HepG2 (cell line): ENCODE measurements around the gene AMZ1. TPM values are rescaled to one million over a fixed set of nuclear protein-coding genes. Genes with fewer than 3 reads are reported as not detected.

ENCODE experiments used
- CAMTA2 ChIP-seq: sonication (generic); formaldehyde crosslinking; IDR thresholded peaks from 2 replicates; pipeline ENCODE4 v1.4.0; 2020; ENCODE audit warnings: mild to moderate bottlenecking, missing genetic modification reagents, borderline replicate concordance
- CREM ChIP-seq, 2 experiments: sonication (generic) in 1 of 2; formaldehyde crosslinking in 1 of 2; IDR thresholded peaks; 2 replicates each; pipeline versions ENCODE4 v1.4.0 to v1.6.1; 2016 to 2020; ENCODE audit warnings: antibody characterized with exemption in 1 of 2, mild to moderate bottlenecking in 1 of 2, missing genetic modification reagents in 1 of 2
- FLYWCH1 ChIP-seq: sonication (generic); formaldehyde crosslinking; IDR thresholded peaks from 2 replicates; pipeline ENCODE4 v1.8.1; 2023; ENCODE audit warnings: mild to moderate bottlenecking, missing genetic modification reagents
- FOXP4 ChIP-seq: sonication (generic); formaldehyde crosslinking; IDR thresholded peaks from 2 replicates; pipeline ENCODE4 v1.4.0; 2020; ENCODE audit warnings: missing genetic modification reagents
- PHF20 ChIP-seq: sonication (generic); formaldehyde crosslinking; IDR thresholded peaks from 2 replicates; pipeline ENCODE4 v1.5.0; 2020; ENCODE audit warnings: mild to moderate bottlenecking, missing genetic modification reagents
- RERE ChIP-seq: IDR thresholded peaks from 2 replicates; pipeline ENCODE4 v1.6.1; 2016; ENCODE audit warnings: low read depth, missing genetic modification reagents, missing compliant biosample characterization
- SATB2 ChIP-seq: sonication (generic); formaldehyde crosslinking; IDR thresholded peaks from 2 replicates; pipeline ENCODE4 v1.5.0; 2020; ENCODE audit warnings: missing genetic modification reagents
- SMYD3 ChIP-seq: sonication (generic); formaldehyde crosslinking; IDR thresholded peaks from 2 replicates; pipeline ENCODE4 v1.8.1; 2023; ENCODE audit warnings: mild to moderate bottlenecking, missing genetic modification reagents
- STAG1 ChIP-seq: sonication (generic); formaldehyde crosslinking; IDR thresholded peaks from 2 replicates; pipeline ENCODE4 v1.4.0; 2020; ENCODE audit warnings: missing genetic modification reagents
- ZBTB21 ChIP-seq: sonication (generic); formaldehyde crosslinking; IDR thresholded peaks from 2 replicates; pipeline ENCODE4 v1.4.0; 2020; ENCODE audit warnings: missing genetic modification reagents
- ZNF12 ChIP-seq: sonication (generic); formaldehyde crosslinking; IDR thresholded peaks from 2 replicates; pipeline ENCODE4 v1.5.0; 2020; ENCODE audit warnings: missing genetic modification reagents
- ZNF251 ChIP-seq: sonication (generic); formaldehyde crosslinking; IDR thresholded peaks from 2 replicates; pipeline ENCODE4 v1.9.0; 2021; ENCODE audit warnings: mild to moderate bottlenecking, missing genetic modification reagents
- ZNF343 ChIP-seq: sonication (generic); formaldehyde crosslinking; IDR thresholded peaks from 2 replicates; pipeline ENCODE4 v1.4.0; 2020; ENCODE audit warnings: mild to moderate bottlenecking, missing genetic modification reagents
- ZNF530 ChIP-seq: sonication (generic); formaldehyde crosslinking; IDR thresholded peaks from 2 replicates; pipeline ENCODE4 v1.5.0; 2020; ENCODE audit warnings: low read depth, mild to moderate bottlenecking, missing genetic modification reagents
- ZNF564 ChIP-seq: sonication (generic); formaldehyde crosslinking; IDR thresholded peaks from 2 replicates; pipeline ENCODE4 v1.8.1; 2023; ENCODE audit warnings: mild to moderate bottlenecking, missing genetic modification reagents
- ZNF761 ChIP-seq: sonication (generic); formaldehyde crosslinking; conservative IDR thresholded peaks from 2 replicates; pipeline ENCODE4 v1.4.0; 2020; ENCODE audit warnings: mild to moderate bottlenecking, missing genetic modification reagents
- ZNF768 ChIP-seq: sonication (generic); formaldehyde crosslinking; IDR thresholded peaks from 2 replicates; pipeline ENCODE4 v1.4.0; 2020; ENCODE audit warnings: missing genetic modification reagents
- polyA plus RNA-seq, 8 experiments: library from polyadenylated mRNA; depleted of rRNA in 3 of 8; stranded (reverse) in 7 of 8; unstranded in 1 of 8; fragments of >200 nt; fragmentation: Illumina TruSeq in 4 of 8; extraction: Trizol in 4 of 8; gene quantifications; 2 replicates each; pipeline versions ENCODE4 v1.2.1 to v1.2.3, GENCODE V29; 2011 to 2016; ENCODE audit warnings: low read depth in 4 of 8, missing spikeins in 1 of 8, mixed read lengths in 1 of 8; ENCODE audit not compliant: insufficient read depth in 1 of 8
- total RNA-seq, 5 experiments: library from RNA; depleted of rRNA; stranded (reverse); fragments of >200 nt; fragmentation: Illumina TruSeq; extraction: Trizol; gene quantifications; 2 replicates each; pipeline ENCODE4 v1.2.3, GENCODE V29; 2016; ENCODE audit warnings: low read depth in 1 of 5
- TF ChIP-seq, protein P1 (sequence below): sonication (generic); formaldehyde crosslinking; IDR thresholded peaks from 2 replicates; pipeline ENCODE4 v1.4.0; 2020; ENCODE audit warnings: mild to moderate bottlenecking, missing genetic modification reagents
- TF ChIP-seq, protein P2 (sequence below): sonication (generic); formaldehyde crosslinking; IDR thresholded peaks from 2 replicates; pipeline ENCODE4 v1.4.0; 2020; ENCODE audit warnings: low read depth, mild to moderate bottlenecking, missing genetic modification reagents

AMZ1 gene
- total and polyA plus RNA-seq, 2 of the 13 experiments (the other 11 are each of a cell fraction or from before 2014, with no cell fraction given): 0.03 TPM; not detected in 1

GRCh38 chr7:2663121-2663886, 24.7 kb upstream of the AMZ1 start (continued):
- peak; percentile 82 for TF ChIP-seq RERE
- peak; percentile 89; the same call in 1 of the 2 replicates for TF ChIP-seq FLYWCH1 (CRISPR knock-in tag)
- peak; percentile 57; the same call in 1 of the 2 replicates for TF ChIP-seq SATB2
- no peak; the same call in 1 of the 2 replicates for TF ChIP-seq ZNF12 (CRISPR knock-in tag)
- TF ChIP-seq ZBTB21 (CRISPR knock-in tag): 0 out of 2 replicates have a peak, but pooled peaks have one; percentile 30
- 0 out of 2 replicates have a peak, but pooled peaks have one; percentile 81 for TF ChIP-seq ZNF251 (CRISPR knock-in tag)
- TF ChIP-seq STAG1 (CRISPR knock-in tag): peak; percentile 32; the same call in 1 of the 2 replicates
- TF ChIP-seq, protein P1, sequence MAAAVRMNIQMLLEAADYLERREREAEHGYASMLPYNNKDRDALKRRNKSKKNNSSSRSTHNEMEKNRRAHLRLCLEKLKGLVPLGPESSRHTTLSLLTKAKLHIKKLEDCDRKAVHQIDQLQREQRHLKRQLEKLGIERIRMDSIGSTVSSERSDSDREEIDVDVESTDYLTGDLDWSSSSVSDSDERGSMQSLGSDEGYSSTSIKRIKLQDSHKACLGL: peak; percentile 85
- 0 out of 2 replicates have a peak, but pooled peaks have one; percentile 58 for TF ChIP-seq ZNF530
- no peak for TF ChIP-seq CREM (IDR thresholded peaks at IDR 0.05)
- no peak for TF ChIP-seq CREM (CRISPR knock-in tag; IDR thresholded peaks at IDR 0.05)
- no peak for TF ChIP-seq ZNF768
- peak; percentile 79; the same call in 1 of the 2 replicates for TF ChIP-seq ZNF564 (CRISPR knock-in tag)
- TF ChIP-seq ZNF343 (CRISPR knock-in tag): peak; percentile 21; the same call in 1 of the 2 replicates
- TF ChIP-seq FOXP4 (CRISPR knock-in tag): peak; percentile 78
- peak; percentile 29; the same call in 1 of the 2 replicates for TF ChIP-seq PHF20 (CRISPR knock-in tag)
- 0 out of 2 replicates have a peak, but pooled peaks have one; percentile 58 for TF ChIP-seq ZNF761 (CRISPR knock-in tag)
- no peak for TF ChIP-seq CAMTA2 (CRISPR knock-in tag)
- TF ChIP-seq, protein P2, sequence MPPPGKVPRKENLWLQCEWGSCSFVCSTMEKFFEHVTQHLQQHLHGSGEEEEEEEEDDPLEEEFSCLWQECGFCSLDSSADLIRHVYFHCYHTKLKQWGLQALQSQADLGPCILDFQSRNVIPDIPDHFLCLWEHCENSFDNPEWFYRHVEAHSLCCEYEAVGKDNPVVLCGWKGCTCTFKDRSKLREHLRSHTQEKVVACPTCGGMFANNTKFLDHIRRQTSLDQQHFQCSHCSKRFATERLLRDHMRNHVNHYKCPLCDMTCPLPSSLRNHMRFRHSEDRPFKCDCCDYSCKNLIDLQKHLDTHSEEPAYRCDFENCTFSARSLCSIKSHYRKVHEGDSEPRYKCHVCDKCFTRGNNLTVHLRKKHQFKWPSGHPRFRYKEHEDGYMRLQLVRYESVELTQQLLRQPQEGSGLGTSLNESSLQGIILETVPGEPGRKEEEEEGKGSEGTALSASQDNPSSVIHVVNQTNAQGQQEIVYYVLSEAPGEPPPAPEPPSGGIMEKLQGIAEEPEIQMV (CRISPR knock-in tag): peak; percentile 61; the same call in 1 of the 2 replicates
- no peak for TF ChIP-seq SMYD3 (CRISPR knock-in tag)
